Kidney (tissue), 14 donors: ENCODE results near the gene CLEC16A. TPM values are rescaled to one million over a fixed set of nuclear protein-coding genes. Genes with fewer than 3 reads are reported as not detected.
A peak's percentile ranks its signal among the peaks of the same experiment; 100 is the strongest.

Experiments
- DNase-seq, 5 donors: peaks; one replicate each; pipeline ENCODE4 v3.0.0-alpha.2; 2013 to 2020
- FAIRE-seq: peaks from 2 replicates; lab custom pipeline; 2012; peaks lifted over from hg19 to GRCh38; lab: Jason Lieb, UNC
- H3K27ac ChIP-seq, 2 donors: one replicate each; pipeline ENCODE4 v1.7.0; 2013; ENCODE audit warnings: low read depth in 2 of 2, low read length in 2 of 2, inconsistent platforms in 1 of 2
- H3K27me3 ChIP-seq: one replicate; pipeline ENCODE4 v1.7.1; 2013; ENCODE audit warnings: low read length, inconsistent platforms; ENCODE audit not compliant: control insufficient read depth, insufficient read depth
- H3K36me3 ChIP-seq, 3 donors: one replicate each; pipeline versions ENCODE4 v1.7.0 to v1.7.1; 2013; ENCODE audit warnings: low read length in 3 of 3, control low read depth in 1 of 3, inconsistent platforms in 1 of 3; ENCODE audit not compliant: insufficient read depth in 3 of 3, control insufficient read depth in 2 of 3
- H3K4me1 ChIP-seq, 3 donors: one replicate each; pipeline versions ENCODE4 v1.7.0 to v1.7.1; 2013; ENCODE audit warnings: low read length in 3 of 3, inconsistent platforms in 1 of 3, low read depth in 1 of 3; ENCODE audit not compliant: control insufficient read depth in 2 of 3, insufficient read depth in 2 of 3
- H3K4me3 ChIP-seq, 3 donors: one replicate each; pipeline versions ENCODE4 v1.7.0 to v1.8.1; 2013; ENCODE audit warnings: low read length in 3 of 3, control low read depth in 1 of 3, inconsistent platforms in 1 of 3
- H3K9ac ChIP-seq, 3 donors: one replicate each; pipeline versions ENCODE4 v1.7.0 to v1.7.1; 2013; ENCODE audit warnings: low read length in 3 of 3, control low read depth in 1 of 3, inconsistent platforms in 1 of 3
- H3K9me3 ChIP-seq, 3 donors: one replicate each; pipeline versions ENCODE4 v1.7.0 to v1.7.1; 2013; ENCODE audit warnings: low read length in 3 of 3, control low read depth in 1 of 3, inconsistent platforms in 1 of 3; ENCODE audit not compliant: control insufficient read depth in 2 of 3, insufficient read depth in 1 of 3
- intact Hi-C: fragments of 100-400 bp; cut with DNase I; formaldehyde crosslinking; loops from one replicate; pipeline ENCODE4 v1.11.1; 2022
- polyA plus RNA-seq: library from polyadenylated mRNA; stranded (reverse); fragments of 350-450 nt; fragmentation: Illumina TruSeq; extraction: RNeasy Lipid Tissue Mini Kit (QIAGEN cat#74804); gene quantifications from one replicate; pipeline ENCODE4 v1.2.3, GENCODE V29; 2014; ENCODE audit warnings: low read depth, low replicate concordance; ENCODE audit not compliant: insufficient read depth
- total RNA-seq: library from RNA; stranded (reverse); fragmentation: NEBNext Ultra II Directional; extraction: Animal tissue kit (Norgen Biotek cat#: 25700); gene quantifications from one replicate; pipeline ENCODE4 v1.2.1, GENCODE V29; 2021
- TF ChIP-seq, protein P1 (sequence below): IDR thresholded peaks from 3 replicates; pipeline ENCODE4 v1.5.1; 2012; ENCODE audit warnings: mild to moderate bottlenecking, moderate library complexity, borderline replicate concordance; ENCODE audit not compliant: insufficient read depth; ENCODE audit errors: extremely low read depth
- donor health status: control.
- donor health status: control.
- donor health status: control.
- donor health status: control.
- donor health status: control.
- donor health status: DM: yes; HTN: yes; CAD: no.
- donor health status: Normal renal cell carcinoma (clear cell type).

CLEC16A gene
- total and polyA plus RNA-seq, 2 donors from 2014 or later = 10.8 to 51.9 TPM

DNA sequence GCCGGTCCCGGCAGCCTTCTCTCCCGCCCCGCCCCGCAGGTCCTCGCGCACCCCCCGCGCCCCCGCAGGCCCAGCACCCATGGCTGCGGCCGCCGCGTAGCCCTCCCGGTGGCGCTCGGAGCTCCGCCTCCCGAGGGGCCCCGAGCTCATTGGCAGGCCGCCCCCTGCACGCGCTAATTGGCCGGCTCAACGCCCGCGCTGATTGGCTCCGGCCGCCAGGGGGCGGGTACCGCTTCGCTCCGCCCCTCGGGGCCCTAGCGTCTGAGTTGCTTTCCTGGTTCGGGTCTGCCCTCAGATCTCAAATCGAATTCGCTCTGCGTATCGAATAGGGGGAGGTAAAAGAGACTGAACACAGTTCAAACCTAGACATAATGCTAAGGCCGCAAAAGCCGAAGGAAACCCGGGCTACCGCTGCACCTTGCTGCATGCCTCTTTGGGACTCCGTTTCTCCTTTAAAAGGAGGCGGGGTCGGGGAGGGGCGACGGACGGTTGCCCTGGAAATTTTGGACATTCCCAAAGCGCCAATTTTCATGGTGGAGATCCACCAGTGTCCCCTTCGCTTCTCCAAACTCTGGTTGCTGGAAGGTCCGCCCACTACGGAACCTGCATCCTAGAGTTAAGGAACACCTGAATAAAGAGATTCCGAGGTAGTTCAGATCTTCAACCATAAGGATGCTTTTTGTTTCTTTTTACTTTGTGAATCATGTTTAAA is 1.9 kb upstream of the CLEC16A start, which contains the start of gene DEXI:
TSS of gene DEXI (minus strand) at position 117 of the 712 bp plus-strand sequence. CDS start 463 bp downstream, outside the sequence.
- Histone ChIP-seq H3K9ac (peak within 1 kb of the TSS; percentile 78 to 89 (median 88)), H3K27ac (peak within 1 kb of the TSS; percentile 75 to 76), H3K4me1 (peaks cover 6 to 67% (median 61%) of the 10 kb centered on the region in 3 donors), H3K4me3 (peak within 1 kb of the TSS; percentile 81 to 87 (median 84)), H3K27me3 (no peaks in the 10 kb centered on the region), H3K36me3 (no peaks in the 10 kb centered on the region), H3K9me3 (no peaks in the 10 kb centered on the region)
- DNase-seq = peak; percentile 94 to 98 (median 97)
- no peak for FAIRE-seq
- TF ChIP-seq, protein P1, sequence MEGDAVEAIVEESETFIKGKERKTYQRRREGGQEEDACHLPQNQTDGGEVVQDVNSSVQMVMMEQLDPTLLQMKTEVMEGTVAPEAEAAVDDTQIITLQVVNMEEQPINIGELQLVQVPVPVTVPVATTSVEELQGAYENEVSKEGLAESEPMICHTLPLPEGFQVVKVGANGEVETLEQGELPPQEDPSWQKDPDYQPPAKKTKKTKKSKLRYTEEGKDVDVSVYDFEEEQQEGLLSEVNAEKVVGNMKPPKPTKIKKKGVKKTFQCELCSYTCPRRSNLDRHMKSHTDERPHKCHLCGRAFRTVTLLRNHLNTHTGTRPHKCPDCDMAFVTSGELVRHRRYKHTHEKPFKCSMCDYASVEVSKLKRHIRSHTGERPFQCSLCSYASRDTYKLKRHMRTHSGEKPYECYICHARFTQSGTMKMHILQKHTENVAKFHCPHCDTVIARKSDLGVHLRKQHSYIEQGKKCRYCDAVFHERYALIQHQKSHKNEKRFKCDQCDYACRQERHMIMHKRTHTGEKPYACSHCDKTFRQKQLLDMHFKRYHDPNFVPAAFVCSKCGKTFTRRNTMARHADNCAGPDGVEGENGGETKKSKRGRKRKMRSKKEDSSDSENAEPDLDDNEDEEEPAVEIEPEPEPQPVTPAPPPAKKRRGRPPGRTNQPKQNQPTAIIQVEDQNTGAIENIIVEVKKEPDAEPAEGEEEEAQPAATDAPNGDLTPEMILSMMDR = peak; percentile 35
- intact Hi-C loops = no loop called here

DNA sequence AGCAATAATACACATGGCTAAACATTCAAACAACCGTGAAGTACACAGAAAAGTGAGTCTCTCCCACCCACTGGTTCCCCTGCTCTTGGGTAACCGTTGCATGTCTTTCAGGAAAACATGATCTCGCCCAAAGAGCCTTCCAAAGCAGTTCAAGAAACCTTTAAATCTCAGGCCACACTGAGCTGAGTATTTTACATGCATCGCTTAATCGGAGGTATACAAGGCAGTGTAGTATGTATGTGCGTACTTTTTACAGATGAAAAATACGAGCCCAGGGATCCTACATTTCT is 1.4 kb upstream of the CLEC16A start:
- peaks cover 6 to 63% (median 56%) of the 10 kb centered on the region in 3 donors for H3K4me1 ChIP-seq
- intact Hi-C loops = no loop called here
- H3K9ac ChIP-seq = peak overlapping the region in 1 of 3 donors; percentile 67
- DNase-seq = peak in 2 of 5 donors; percentile 40 to 42
- peak overlapping the region in 2 of 3 donors; percentile 68 to 84 for H3K4me3 ChIP-seq
- TF ChIP-seq, protein P1 = no peak
- H3K27me3 ChIP-seq = no peaks in the 10 kb centered on the region
- H3K27ac ChIP-seq = no peak overlapping the region
- no peaks in the 10 kb centered on the region for H3K36me3 ChIP-seq
- no peak for FAIRE-seq
- no peaks in the 10 kb centered on the region for H3K9me3 ChIP-seq

DNA sequence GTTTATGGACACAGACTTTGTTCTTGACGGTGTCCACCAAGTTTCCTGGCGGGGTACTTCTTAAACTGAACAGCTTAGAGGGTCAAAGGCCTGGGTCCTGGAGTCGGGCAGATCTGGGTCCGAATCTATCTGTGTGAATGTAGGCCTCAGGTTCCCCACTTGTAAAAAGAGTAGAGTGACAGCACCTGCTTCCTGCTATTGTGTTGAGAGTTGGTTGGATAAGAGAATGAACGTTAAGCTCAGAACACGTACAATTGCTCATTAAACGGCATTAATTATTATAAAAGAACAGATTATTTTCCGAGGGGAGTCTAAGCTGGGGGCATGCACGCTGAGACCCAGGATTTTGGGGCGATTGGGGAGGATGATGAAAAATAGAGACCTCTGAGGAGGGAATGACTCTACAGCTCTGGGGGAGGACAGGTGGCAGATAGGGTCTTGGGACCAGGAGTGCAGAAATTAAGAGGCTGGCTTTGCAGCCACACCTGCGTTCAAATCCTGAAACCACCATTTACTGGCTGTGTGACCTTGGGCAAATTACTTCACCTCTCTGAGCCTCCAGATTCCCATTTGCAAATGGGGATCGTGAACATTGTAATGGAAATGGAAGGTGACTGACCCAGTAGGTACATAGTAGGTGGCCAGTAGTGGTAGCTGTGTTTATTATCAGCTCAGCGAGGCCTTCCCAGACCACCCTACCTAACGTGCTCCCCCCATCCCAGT is 862 bp downstream of the CLEC16A start:
- intact Hi-C loops = no loop called here

More for the DNA sequence above, 862 bp downstream of the CLEC16A start:
- Histone ChIP-seq H3K4me3 (peak overlapping the region; percentile 59 to 90 (median 79)), H3K27ac (no peak overlapping the region), H3K9ac (peak overlapping the region; percentile 44 to 82 (median 60)), H3K27me3 (no peaks in the 10 kb centered on the region), H3K4me1 (peaks cover 6 to 55% (median 36%) of the 10 kb centered on the region in 3 donors), H3K36me3 (no peaks in the 10 kb centered on the region), H3K9me3 (no peaks in the 10 kb centered on the region)
- TF ChIP-seq, protein P1 = no peak
- FAIRE-seq = no peak
- no peak for DNase-seq
